Trophoblast cell (in vitro differentiated cells and primary cell): ENCODE results near the gene ZNF208. TPM values are rescaled to one million over a fixed set of nuclear protein-coding genes. Genes with fewer than 3 reads are reported as not detected.
"Not testable (repeated sequence)": the region's sequence is repeated elsewhere in the genome, so short reads cannot be mapped to it uniquely, and the experiment has no call there.

Experiments used
- DNase-seq, 2 donors: peaks; one replicate each; pipeline ENCODE4 v3.0.0-alpha.2; 2016
- H2AFZ ChIP-seq: 2 replicates; pipeline ENCODE4 v1.6.1; 2013; ENCODE audit warnings: low read length, moderate library complexity, mild to moderate bottlenecking; ENCODE audit not compliant: insufficient read depth, poor library complexity
- H2AK5ac ChIP-seq: 2 replicates; pipeline ENCODE4 v1.6.1; 2013; ENCODE audit warnings: mild to moderate bottlenecking, low read length
- H2BK120ac ChIP-seq: 2 replicates; pipeline ENCODE4 v1.6.1; 2013; ENCODE audit warnings: low read length, mild to moderate bottlenecking, moderate library complexity; ENCODE audit not compliant: insufficient read depth, poor library complexity
- H2BK12ac ChIP-seq: 2 replicates; pipeline ENCODE4 v1.6.1; 2013; ENCODE audit warnings: mild to moderate bottlenecking, low read length, moderate library complexity
- H2BK5ac ChIP-seq: 2 replicates; pipeline ENCODE4 v1.6.1; 2013; ENCODE audit warnings: low read length, low read depth, moderate library complexity, mild to moderate bottlenecking; ENCODE audit not compliant: poor library complexity
- H3K14ac ChIP-seq: 2 replicates; pipeline ENCODE4 v1.6.1; 2013; ENCODE audit warnings: mild to moderate bottlenecking, low read length
- H3K18ac ChIP-seq: 2 replicates; pipeline ENCODE4 v1.6.1; 2013; ENCODE audit warnings: mild to moderate bottlenecking, low read length
- H3K23ac ChIP-seq: 2 replicates; pipeline ENCODE4 v1.6.1; 2013; ENCODE audit warnings: low read length
- H3K27ac ChIP-seq: 2 replicates; pipeline ENCODE4 v1.5.1; 2013; ENCODE audit warnings: low read depth, mild to moderate bottlenecking, inconsistent platforms, low read length, moderate library complexity
- H3K27me3 ChIP-seq: 2 replicates; pipeline ENCODE4 v1.6.1; 2013; ENCODE audit warnings: inconsistent platforms, mild to moderate bottlenecking, low read length, moderate library complexity; ENCODE audit not compliant: insufficient read depth
- H3K36me3 ChIP-seq, 2 experiments: 1 replicate in 1 of 2; 2 replicates in 1 of 2; pipeline ENCODE4 v1.6.1; 2013; ENCODE audit warnings: low read length in 2 of 2, mild to moderate bottlenecking in 2 of 2, moderate library complexity in 1 of 2; ENCODE audit not compliant: insufficient read depth in 2 of 2, control insufficient read depth in 1 of 2
- H3K4ac ChIP-seq: 2 replicates; pipeline ENCODE4 v1.6.1; 2013; ENCODE audit warnings: low read depth, mild to moderate bottlenecking, low read length, moderate library complexity
- H3K4me1 ChIP-seq, 2 experiments: 1 replicate in 1 of 2; 2 replicates in 1 of 2; pipeline ENCODE4 v1.6.1; 2013; ENCODE audit warnings: low read length in 2 of 2, mild to moderate bottlenecking in 2 of 2, moderate library complexity in 1 of 2; ENCODE audit not compliant: insufficient read depth in 2 of 2, control insufficient read depth in 1 of 2
- H3K4me2 ChIP-seq: 2 replicates; pipeline ENCODE4 v1.6.1; 2013; ENCODE audit warnings: inconsistent platforms, mild to moderate bottlenecking, low read length, moderate library complexity
- H3K4me3 ChIP-seq: 2 replicates; pipeline ENCODE4 v1.5.1; 2013; ENCODE audit warnings: mild to moderate bottlenecking, low read depth, low read length, inconsistent platforms
- H3K79me1 ChIP-seq: one replicate; pipeline ENCODE4 v1.6.1; 2013; ENCODE audit warnings: low read length
- H3K79me2 ChIP-seq: 2 replicates; pipeline ENCODE4 v1.6.1; 2013; ENCODE audit warnings: low read length, mild to moderate bottlenecking; ENCODE audit not compliant: control insufficient read depth, insufficient read depth, poor library complexity
- H3K9ac ChIP-seq: 2 replicates; pipeline ENCODE4 v1.6.1; 2013; ENCODE audit warnings: mild to moderate bottlenecking, low read length
- H3K9me3 ChIP-seq: 2 replicates; pipeline ENCODE4 v1.6.1; 2013; ENCODE audit warnings: low read depth, mild to moderate bottlenecking, control low read depth, inconsistent platforms, low read length; ENCODE audit not compliant: insufficient read depth
- H4K12ac ChIP-seq: 2 replicates; pipeline ENCODE4 v1.6.1; 2013; ENCODE audit warnings: low read depth, mild to moderate bottlenecking, low read length, moderate library complexity
- H4K8ac ChIP-seq: 2 replicates; pipeline ENCODE4 v1.6.1; 2013; ENCODE audit warnings: low read depth, mild to moderate bottlenecking, low read length, moderate library complexity
- H4K91ac ChIP-seq: one replicate; pipeline ENCODE4 v1.6.1; 2013; ENCODE audit warnings: low read depth, mild to moderate bottlenecking, low read length, moderate library complexity
- WGBS: extraction: QIAGEN DNeasy Blood & Tissue Kit; methylation state at CpG from one replicate; pipeline ENCODE4 v1.1.7; 2013; ENCODE audit warnings: missing lambda C conversion rate; ENCODE audit not compliant: insufficient read length, insufficient coverage; ENCODE audit errors: extremely low coverage; 5-methylcytosine and 5-hydroxymethylcytosine counted together
- polyA plus RNA-seq: library from polyadenylated mRNA; stranded (reverse); fragments of 200-250 nt; gene quantifications from 2 replicates; pipeline ENCODE4 v1.2.3, GENCODE V29; 2013

ZNF208 gene
- polyA plus RNA-seq: not detected in 2 replicates

DNA sequence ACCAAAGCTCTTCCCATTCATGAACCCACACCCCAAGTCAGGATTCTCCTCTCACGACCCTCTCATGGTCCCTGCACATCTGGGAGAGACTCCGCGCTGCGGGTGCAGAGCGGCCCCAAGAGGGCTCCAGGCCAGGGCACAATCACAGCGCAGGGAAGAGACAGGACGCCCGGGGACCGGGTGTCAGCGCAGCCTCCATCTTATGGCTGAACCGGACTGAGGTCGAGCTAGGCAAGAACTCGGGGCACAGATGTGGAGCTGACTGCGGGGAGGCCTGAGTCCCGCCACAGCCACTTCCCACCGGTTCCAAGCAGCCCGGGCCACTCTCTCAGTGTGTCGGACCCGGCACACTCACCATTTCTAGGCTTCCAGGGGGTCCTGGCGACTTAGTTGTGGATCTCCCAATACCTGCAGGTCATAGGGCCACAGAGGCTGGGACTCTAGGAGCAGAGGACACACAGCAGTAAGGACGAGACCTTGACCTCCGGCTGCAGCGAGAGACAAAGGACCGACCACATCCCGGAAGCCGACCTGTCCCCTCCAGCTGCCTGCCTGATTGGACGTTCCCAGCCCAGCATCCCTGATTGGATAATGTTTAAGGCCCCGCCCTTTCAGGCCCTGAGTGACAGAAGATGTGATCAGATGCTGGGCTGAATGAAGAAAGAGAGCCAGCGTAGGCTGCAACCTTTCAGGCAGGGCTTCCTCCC is at the start of gene ZNF208:
TSS of gene ZNF208 (minus strand) at position 507 of the 707 bp plus-strand sequence. CDS start at position 358, 149 bp downstream.
- not testable (repeated sequence) for H3K27me3 ChIP-seq, H3K9ac ChIP-seq, H3K4me3 ChIP-seq, H2BK12ac ChIP-seq, H3K4me1 ChIP-seq, H3K36me3 ChIP-seq, H3K18ac ChIP-seq, H4K91ac ChIP-seq, H2AFZ ChIP-seq, H3K14ac ChIP-seq, H2BK120ac ChIP-seq, H3K79me2 ChIP-seq, H4K8ac ChIP-seq, H3K23ac ChIP-seq, H2AK5ac ChIP-seq, H2BK5ac ChIP-seq, H3K4ac ChIP-seq, H3K79me1 ChIP-seq, H3K4me2 ChIP-seq, H3K27ac ChIP-seq, H4K12ac ChIP-seq
- peak; percentile 13 to 15 for DNase-seq
- no CpG with 5 or more reads among the region's 29 CpGs for WGBS
- peaks cover 17% of the 10 kb centered on the region for H3K9me3 ChIP-seq

GRCh38 chr19:22052644-22053013 is 41.9 kb upstream of the ZNF208 start:
- Histone ChIP-seq H3K4ac (no peak overlapping the region), H2BK120ac (no peak overlapping the region), H3K27ac (no peak overlapping the region), H2AFZ (no peak overlapping the region), H3K14ac (no peak overlapping the region), H3K36me3 (no peaks in the 10 kb centered on the region), H4K91ac (no peak overlapping the region), H4K8ac (no peak overlapping the region), H3K79me2 (no peaks in the 10 kb centered on the region), H3K4me1 (no peaks in the 10 kb centered on the region), H3K23ac (no peak overlapping the region), H3K4me3 (peak overlapping the region; percentile 6), H4K12ac (no peak overlapping the region), H2BK12ac (no peak overlapping the region), H3K18ac (no peak overlapping the region), H2AK5ac (no peak overlapping the region), H3K79me1 (no peaks in the 10 kb centered on the region), H3K27me3 (no peaks in the 10 kb centered on the region), H3K9ac (no peak overlapping the region), H2BK5ac (no peak overlapping the region), H3K4me2 (no peak overlapping the region), H3K9me3 (peaks cover 27% of the 10 kb centered on the region)
- DNase-seq: no peak
- WGBS: no CpG with 5 or more reads among the region's 20 CpGs

- WGBS: no CpG with 5 or more reads among the region's 3 CpGs
- H3K9ac ChIP-seq, DNase-seq, H3K18ac ChIP-seq, H3K4ac ChIP-seq, H2BK5ac ChIP-seq, H4K91ac ChIP-seq, H3K79me1 ChIP-seq, H4K12ac ChIP-seq, H2BK12ac ChIP-seq, H2BK120ac ChIP-seq, H3K23ac ChIP-seq, H4K8ac ChIP-seq, H3K4me3 ChIP-seq, H2AFZ ChIP-seq, H3K36me3 ChIP-seq, H3K27me3 ChIP-seq, H2AK5ac ChIP-seq, H3K27ac ChIP-seq, H3K14ac ChIP-seq, H3K79me2 ChIP-seq, H3K4me1 ChIP-seq, H3K4me2 ChIP-seq: not testable (repeated sequence)
- peaks cover 27% of the 10 kb centered on the region for H3K9me3 ChIP-seq
These were observed 30.4 kb upstream of the ZNF208 start for GRCh38 chr19:22041151-22041550.

DNA sequence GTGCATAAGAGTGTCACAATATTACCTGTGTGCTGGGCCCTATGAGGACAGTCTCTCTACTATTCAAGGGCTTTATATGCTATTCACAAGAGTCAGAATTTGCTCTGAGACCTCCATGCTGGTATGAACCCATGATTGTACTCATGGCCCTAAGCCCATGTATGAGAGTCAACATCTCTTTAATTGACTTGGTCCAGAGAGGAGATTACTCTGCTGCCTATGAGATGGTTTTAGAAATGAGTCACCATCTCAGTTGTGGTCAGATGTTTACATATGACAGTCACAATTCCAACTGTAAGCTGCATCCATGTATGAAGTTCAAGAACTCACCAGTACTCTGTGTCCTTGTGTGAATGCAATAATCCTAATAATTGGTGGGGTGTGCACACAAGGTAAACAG is 19.9 kb upstream of the ZNF208 start:
- H3K27me3 ChIP-seq: no peaks in the 10 kb centered on the region
- DNase-seq: no peak
- no peak overlapping the region for H4K91ac ChIP-seq
- H3K4me2 ChIP-seq: no peak overlapping the region
- H3K36me3 ChIP-seq: no peaks in the 10 kb centered on the region
- H3K9me3 ChIP-seq: peaks cover 29% of the 10 kb centered on the region
- H3K18ac ChIP-seq: no peak overlapping the region
- no peak overlapping the region for H4K12ac ChIP-seq
- no peak overlapping the region for H4K8ac ChIP-seq
- no peak overlapping the region for H3K27ac ChIP-seq
- no peak overlapping the region for H3K4ac ChIP-seq
- no peak overlapping the region for H2BK5ac ChIP-seq
- no peak overlapping the region for H2AFZ ChIP-seq
- no peaks in the 10 kb centered on the region for H3K4me1 ChIP-seq
- H3K79me1 ChIP-seq: no peaks in the 10 kb centered on the region
- H3K14ac ChIP-seq: no peak overlapping the region
- no peak overlapping the region for H2AK5ac ChIP-seq
- H3K9ac ChIP-seq: no peak overlapping the region
- no peak overlapping the region for H3K23ac ChIP-seq
- H2BK120ac ChIP-seq: no peak overlapping the region
- no peak overlapping the region for H3K4me3 ChIP-seq
- H3K79me2 ChIP-seq: no peaks in the 10 kb centered on the region
- no peak overlapping the region for H2BK12ac ChIP-seq
